ENCODE data around the gene GGT5.
"Not testable (repeated sequence)": the region's sequence is repeated elsewhere in the genome, so short reads cannot be mapped to it uniquely, and the experiment has no call there.

DNA sequence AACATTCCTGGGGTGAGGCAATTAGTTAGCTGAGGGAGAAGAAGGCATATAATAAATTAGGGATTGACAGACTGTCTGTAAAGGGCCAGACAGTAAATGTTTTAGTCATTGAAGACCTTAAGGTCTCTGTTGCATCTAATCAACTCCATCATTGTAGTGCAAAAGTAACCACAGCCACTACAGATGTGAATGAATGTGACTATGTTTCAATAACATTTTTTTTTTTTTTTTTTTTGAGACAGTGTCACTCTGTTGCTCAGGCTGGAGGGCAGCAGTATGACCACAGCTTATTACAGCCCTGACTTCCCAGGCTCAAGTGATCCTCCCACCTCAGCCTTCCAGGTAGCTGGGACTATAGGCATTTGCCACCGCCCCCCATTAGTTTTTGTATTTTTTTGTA lies 35.5 kb upstream of the GGT5 start:
- TF ChIP-seq POLR2AphosphoS5 (IDR thresholded peaks at IDR 0.05; ENCODE audit: low read depth); SPI1 (IDR thresholded peaks at IDR 0.05; ENCODE audit: borderline replicate concordance, low read depth): not testable (repeated sequence)
- TF ChIP-seq, protein P1, sequence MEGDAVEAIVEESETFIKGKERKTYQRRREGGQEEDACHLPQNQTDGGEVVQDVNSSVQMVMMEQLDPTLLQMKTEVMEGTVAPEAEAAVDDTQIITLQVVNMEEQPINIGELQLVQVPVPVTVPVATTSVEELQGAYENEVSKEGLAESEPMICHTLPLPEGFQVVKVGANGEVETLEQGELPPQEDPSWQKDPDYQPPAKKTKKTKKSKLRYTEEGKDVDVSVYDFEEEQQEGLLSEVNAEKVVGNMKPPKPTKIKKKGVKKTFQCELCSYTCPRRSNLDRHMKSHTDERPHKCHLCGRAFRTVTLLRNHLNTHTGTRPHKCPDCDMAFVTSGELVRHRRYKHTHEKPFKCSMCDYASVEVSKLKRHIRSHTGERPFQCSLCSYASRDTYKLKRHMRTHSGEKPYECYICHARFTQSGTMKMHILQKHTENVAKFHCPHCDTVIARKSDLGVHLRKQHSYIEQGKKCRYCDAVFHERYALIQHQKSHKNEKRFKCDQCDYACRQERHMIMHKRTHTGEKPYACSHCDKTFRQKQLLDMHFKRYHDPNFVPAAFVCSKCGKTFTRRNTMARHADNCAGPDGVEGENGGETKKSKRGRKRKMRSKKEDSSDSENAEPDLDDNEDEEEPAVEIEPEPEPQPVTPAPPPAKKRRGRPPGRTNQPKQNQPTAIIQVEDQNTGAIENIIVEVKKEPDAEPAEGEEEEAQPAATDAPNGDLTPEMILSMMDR (IDR thresholded peaks at IDR 0.05; ENCODE audit: insufficient read depth, low read length) = not testable (repeated sequence)

Measured in HL-60 (cell line).